T-helper 2 cell treated with Interferon-gamma antibody and Interleukin-4, amounts not matched to agents 5 μg/mL and 100 μg/mL, for 36 hours (primary cell): ENCODE results near the gene ADGRE1.
A peak's percentile ranks its signal among the peaks of the same experiment; 100 is the strongest.
"Not testable (repeated sequence)": the region's sequence is repeated elsewhere in the genome, so short reads cannot be mapped to it uniquely, and the experiment has no call there.

Source experiments
- DNase-seq: peaks from one replicate; pipeline ENCODE4 v3.0.0; 2021; ENCODE audit warnings: low spot score
- H3K27ac Mint-ChIP-seq: one replicate; pipeline ENCODE4 v1.8.0; 2021; ENCODE audit warnings: mild to moderate bottlenecking, mixed read lengths
- H3K27me3 Mint-ChIP-seq: one replicate; pipeline ENCODE4 v1.8.0; 2021; ENCODE audit warnings: low read depth, mixed read lengths
- H3K36me3 Mint-ChIP-seq: one replicate; pipeline ENCODE4 v1.8.0; 2021; ENCODE audit warnings: low read depth, mixed read lengths
- H3K4me1 Mint-ChIP-seq: one replicate; pipeline ENCODE4 v1.8.0; 2021; ENCODE audit warnings: low read depth, mixed read lengths
- H3K4me3 Mint-ChIP-seq: one replicate; pipeline ENCODE4 v1.8.0; 2022; ENCODE audit warnings: mild to moderate bottlenecking, moderate library complexity, mixed read lengths
- H3K9me3 Mint-ChIP-seq: one replicate; pipeline ENCODE4 v1.8.0; 2021; ENCODE audit warnings: mixed read lengths

The ADGRE1 gene

GRCh38 chr19:6864325-6864940 is 22.9 kb upstream of the ADGRE1 start:
- Mint-ChIP-seq H3K27me3 (no peaks in the 10 kb centered on the region), H3K27ac (no peak overlapping the region), H3K9me3 (no peaks in the 10 kb centered on the region), H3K4me3 (no peak overlapping the region), H3K36me3 (no peaks in the 10 kb centered on the region), H3K4me1 (peaks cover 20% of the 10 kb centered on the region)
- DNase-seq: no peak

GRCh38 chr19:6865849-6866248 is 21.5 kb upstream of the ADGRE1 start:
- no peak for DNase-seq
- Mint-ChIP-seq H3K4me1 (peaks cover 20% of the 10 kb centered on the region), H3K4me3 (no peak overlapping the region), H3K36me3 (no peaks in the 10 kb centered on the region), H3K27ac (no peak overlapping the region), H3K9me3 (no peaks in the 10 kb centered on the region), H3K27me3 (no peaks in the 10 kb centered on the region)

GRCh38 chr19:6866741-6867151 is 20.6 kb upstream of the ADGRE1 start:
- H3K27ac Mint-ChIP-seq: no peak overlapping the region
- no peaks in the 10 kb centered on the region for H3K9me3 Mint-ChIP-seq
- DNase-seq: no peak
- H3K4me1 Mint-ChIP-seq: peaks cover 18% of the 10 kb centered on the region
- H3K36me3 Mint-ChIP-seq: no peaks in the 10 kb centered on the region
- no peaks in the 10 kb centered on the region for H3K27me3 Mint-ChIP-seq
- no peak overlapping the region for H3K4me3 Mint-ChIP-seq

- no peak overlapping the region for H3K27ac Mint-ChIP-seq
- no peak for DNase-seq
Measured at GRCh38 chr19:6868351-6868750, 19.0 kb upstream of the ADGRE1 start.

GRCh38 chr19:6869151-6869882 is 18.1 kb upstream of the ADGRE1 start:
- H3K4me3 Mint-ChIP-seq, H3K27me3 Mint-ChIP-seq, H3K4me1 Mint-ChIP-seq, DNase-seq, H3K27ac Mint-ChIP-seq, H3K9me3 Mint-ChIP-seq, H3K36me3 Mint-ChIP-seq: not testable (repeated sequence)

More at GRCh38 chr19:6868351-6868750, 19.0 kb upstream of the ADGRE1 start:
- H3K36me3 Mint-ChIP-seq: no peaks in the 10 kb centered on the region
- H3K4me1 Mint-ChIP-seq: peaks cover 10% of the 10 kb centered on the region
- H3K4me3 Mint-ChIP-seq: no peak overlapping the region
- no peaks in the 10 kb centered on the region for H3K27me3 Mint-ChIP-seq
- H3K9me3 Mint-ChIP-seq: no peaks in the 10 kb centered on the region

- peaks cover 3% of the 10 kb centered on the region for H3K4me1 Mint-ChIP-seq
- no peaks in the 10 kb centered on the region for H3K9me3 Mint-ChIP-seq
- H3K36me3 Mint-ChIP-seq: no peaks in the 10 kb centered on the region
- no peaks in the 10 kb centered on the region for H3K27me3 Mint-ChIP-seq
- no peak for DNase-seq
- no peak overlapping the region for H3K4me3 Mint-ChIP-seq
- no peak overlapping the region for H3K27ac Mint-ChIP-seq
Measured at GRCh38 chr19:6873708-6874431, 13.5 kb upstream of the ADGRE1 start.

- no peak overlapping the region for H3K4me3 Mint-ChIP-seq
- no peak overlapping the region for H3K27ac Mint-ChIP-seq
- peaks cover 3% of the 10 kb centered on the region for H3K4me1 Mint-ChIP-seq
- no peak for DNase-seq
- no peaks in the 10 kb centered on the region for H3K36me3 Mint-ChIP-seq
- peaks cover 2% of the 10 kb centered on the region for H3K27me3 Mint-ChIP-seq
- H3K9me3 Mint-ChIP-seq: no peaks in the 10 kb centered on the region
Measured at GRCh38 chr19:6875218-6875617, 12.2 kb upstream of the ADGRE1 start.

GRCh38 chr19:6876748-6877147 is 10.6 kb upstream of the ADGRE1 start:
- Mint-ChIP-seq H3K9me3 (no peaks in the 10 kb centered on the region), H3K4me1 (peaks cover 3% of the 10 kb centered on the region), H3K4me3 (no peak overlapping the region), H3K27me3 (peaks cover 6% of the 10 kb centered on the region), H3K27ac (no peak overlapping the region), H3K36me3 (no peaks in the 10 kb centered on the region)
- DNase-seq: no peak

GRCh38 chr19:6877766-6878165 is 9.6 kb upstream of the ADGRE1 start:
- peaks cover 3% of the 10 kb centered on the region for H3K4me1 Mint-ChIP-seq
- H3K27ac Mint-ChIP-seq: no peak overlapping the region
- H3K27me3 Mint-ChIP-seq: peaks cover 6% of the 10 kb centered on the region
- no peaks in the 10 kb centered on the region for H3K36me3 Mint-ChIP-seq
- DNase-seq: no peak
- H3K4me3 Mint-ChIP-seq: no peak overlapping the region
- H3K9me3 Mint-ChIP-seq: no peaks in the 10 kb centered on the region

- Mint-ChIP-seq H3K27me3 (peaks cover under 1% of the 10 kb centered on the region), H3K36me3 (peaks cover 9% of the 10 kb centered on the region), H3K27ac (no peak overlapping the region), H3K4me3 (no peak overlapping the region), H3K4me1 (peaks cover 36% of the 10 kb centered on the region), H3K9me3 (peaks cover 13% of the 10 kb centered on the region)
- no peak for DNase-seq
Measured at GRCh38 chr19:6886277-6886897, 992 bp upstream of the ADGRE1 start.

GRCh38 chr19:6888967-6889366 is 1.6 kb downstream of the ADGRE1 start:
- H3K4me3 Mint-ChIP-seq: no peak overlapping the region
- H3K27me3 Mint-ChIP-seq: no peaks in the 10 kb centered on the region
- H3K27ac Mint-ChIP-seq: peak overlapping the region; percentile 27
- peaks cover 19% of the 10 kb centered on the region for H3K9me3 Mint-ChIP-seq
- H3K36me3 Mint-ChIP-seq: peaks cover 15% of the 10 kb centered on the region
- H3K4me1 Mint-ChIP-seq: peaks cover 57% of the 10 kb centered on the region
- DNase-seq: no peak

GRCh38 chr19:6890401-6890913 is 3.1 kb downstream of the ADGRE1 start:
- Mint-ChIP-seq H3K4me3 (peak overlapping the region; percentile 51), H3K27ac (peak overlapping the region; percentile 78), H3K4me1 (peaks cover 60% of the 10 kb centered on the region), H3K27me3 (peaks cover 5% of the 10 kb centered on the region), H3K36me3 (peaks cover 20% of the 10 kb centered on the region), H3K9me3 (peaks cover 30% of the 10 kb centered on the region)
- DNase-seq: no peak

GRCh38 chr19:6890938-6891337 is 3.6 kb downstream of the ADGRE1 start:
- Mint-ChIP-seq H3K36me3 (peaks cover 23% of the 10 kb centered on the region), H3K27ac (peak overlapping the region; percentile 78), H3K4me1 (peaks cover 60% of the 10 kb centered on the region), H3K4me3 (peak overlapping the region; percentile 51), H3K27me3 (peaks cover 5% of the 10 kb centered on the region), H3K9me3 (peaks cover 30% of the 10 kb centered on the region)
- peak; percentile 17 for DNase-seq
